HEK293 (cell line): Measurements from ENCODE around the gene CFAP90.

Experiments used
- PRDM4 ChIP-seq: fragments of 450-650 bp; formaldehyde crosslinking; IDR thresholded peaks from 2 replicates; pipeline ENCODE4 v1.5.1; 2017; ENCODE audit warnings: missing biosample characterization, missing genetic modification characterization
- SP2 ChIP-seq: fragments of 450-650 bp; formaldehyde crosslinking; IDR thresholded peaks from 2 replicates; pipeline ENCODE4 v1.5.1; 2016; ENCODE audit warnings: missing biosample characterization, missing genetic modification characterization
- YY1 ChIP-seq: fragments of 450-650 bp; formaldehyde crosslinking; IDR thresholded peaks from 2 replicates; pipeline ENCODE4 v1.5.1; 2018; ENCODE audit warnings: missing biosample characterization, missing genetic modification characterization
- ZEB2 ChIP-seq: fragments of 450-650 bp; formaldehyde crosslinking; IDR thresholded peaks from 2 replicates; pipeline ENCODE4 v1.5.1; 2016; ENCODE audit warnings: missing biosample characterization, missing genetic modification characterization
- ZNF121 ChIP-seq: fragments of 450-650 bp; formaldehyde crosslinking; IDR thresholded peaks from 2 replicates; pipeline ENCODE4 v1.5.1; 2016; ENCODE audit warnings: missing biosample characterization, missing genetic modification characterization
- ZNF354C ChIP-seq: fragments of 450-650 bp; formaldehyde crosslinking; IDR thresholded peaks from 2 replicates; pipeline ENCODE4 v1.5.1; 2016; ENCODE audit warnings: missing biosample characterization, missing genetic modification characterization, low read depth, borderline replicate concordance
- TF ChIP-seq, protein P1 (sequence below): fragments of 450-650 bp; formaldehyde crosslinking; IDR thresholded peaks from 2 replicates; pipeline ENCODE4 v1.5.1; 2016; ENCODE audit warnings: missing biosample characterization, missing genetic modification characterization, low read depth
- TF ChIP-seq, protein P2 (sequence below): fragments of 450-650 bp; formaldehyde crosslinking; IDR thresholded peaks from 2 replicates; pipeline ENCODE4 v1.5.1; 2016; ENCODE audit warnings: missing biosample characterization, missing genetic modification characterization

DNA sequence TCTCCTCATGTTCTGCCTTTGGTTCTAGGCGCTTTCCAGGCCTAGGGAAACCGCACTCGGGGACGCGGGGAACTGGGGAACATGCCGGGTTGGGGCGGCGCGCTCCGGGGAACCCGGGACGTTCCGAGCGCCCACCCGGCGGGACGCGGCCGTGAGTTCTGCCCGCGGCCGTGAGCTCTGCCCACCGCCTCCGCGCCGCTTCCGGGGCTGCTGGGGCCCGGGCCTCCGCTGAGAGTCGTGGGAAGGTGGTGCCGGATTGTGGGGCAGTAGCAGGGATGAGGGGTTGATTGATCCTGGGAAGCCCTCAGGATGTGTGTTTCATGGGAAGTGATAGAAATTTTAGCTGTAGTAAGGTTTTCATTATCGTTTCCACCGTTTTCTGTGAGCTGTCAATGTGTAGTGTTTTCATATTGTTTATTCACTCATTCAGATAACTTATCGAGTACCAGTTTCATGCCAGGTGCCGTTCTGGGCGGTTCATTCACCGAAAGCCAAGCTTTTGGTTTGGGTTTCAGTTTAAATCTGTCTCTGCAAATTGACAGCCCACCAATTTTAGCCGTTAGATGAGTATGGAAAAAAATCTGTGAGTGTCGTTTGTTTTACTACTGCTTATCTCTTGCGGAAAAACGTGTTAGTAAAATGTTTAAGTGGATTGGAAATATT is 18.7 kb upstream of the CFAP90 start:
- TF ChIP-seq ZNF354C (tag by site-specific recombination) = no peak
- TF ChIP-seq ZEB2 (tag by site-specific recombination) = no peak
- TF ChIP-seq PRDM4 = no peak
- TF ChIP-seq, protein P1, sequence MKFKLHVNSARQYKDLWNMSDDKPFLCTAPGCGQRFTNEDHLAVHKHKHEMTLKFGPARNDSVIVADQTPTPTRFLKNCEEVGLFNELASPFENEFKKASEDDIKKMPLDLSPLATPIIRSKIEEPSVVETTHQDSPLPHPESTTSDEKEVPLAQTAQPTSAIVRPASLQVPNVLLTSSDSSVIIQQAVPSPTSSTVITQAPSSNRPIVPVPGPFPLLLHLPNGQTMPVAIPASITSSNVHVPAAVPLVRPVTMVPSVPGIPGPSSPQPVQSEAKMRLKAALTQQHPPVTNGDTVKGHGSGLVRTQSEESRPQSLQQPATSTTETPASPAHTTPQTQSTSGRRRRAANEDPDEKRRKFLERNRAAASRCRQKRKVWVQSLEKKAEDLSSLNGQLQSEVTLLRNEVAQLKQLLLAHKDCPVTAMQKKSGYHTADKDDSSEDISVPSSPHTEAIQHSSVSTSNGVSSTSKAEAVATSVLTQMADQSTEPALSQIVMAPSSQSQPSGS = no peak
- no peak for TF ChIP-seq YY1 (tag by site-specific recombination)
- TF ChIP-seq, protein P2, sequence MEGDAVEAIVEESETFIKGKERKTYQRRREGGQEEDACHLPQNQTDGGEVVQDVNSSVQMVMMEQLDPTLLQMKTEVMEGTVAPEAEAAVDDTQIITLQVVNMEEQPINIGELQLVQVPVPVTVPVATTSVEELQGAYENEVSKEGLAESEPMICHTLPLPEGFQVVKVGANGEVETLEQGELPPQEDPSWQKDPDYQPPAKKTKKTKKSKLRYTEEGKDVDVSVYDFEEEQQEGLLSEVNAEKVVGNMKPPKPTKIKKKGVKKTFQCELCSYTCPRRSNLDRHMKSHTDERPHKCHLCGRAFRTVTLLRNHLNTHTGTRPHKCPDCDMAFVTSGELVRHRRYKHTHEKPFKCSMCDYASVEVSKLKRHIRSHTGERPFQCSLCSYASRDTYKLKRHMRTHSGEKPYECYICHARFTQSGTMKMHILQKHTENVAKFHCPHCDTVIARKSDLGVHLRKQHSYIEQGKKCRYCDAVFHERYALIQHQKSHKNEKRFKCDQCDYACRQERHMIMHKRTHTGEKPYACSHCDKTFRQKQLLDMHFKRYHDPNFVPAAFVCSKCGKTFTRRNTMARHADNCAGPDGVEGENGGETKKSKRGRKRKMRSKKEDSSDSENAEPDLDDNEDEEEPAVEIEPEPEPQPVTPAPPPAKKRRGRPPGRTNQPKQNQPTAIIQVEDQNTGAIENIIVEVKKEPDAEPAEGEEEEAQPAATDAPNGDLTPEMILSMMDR (tag by site-specific recombination) = no peak
- no peak for TF ChIP-seq ZNF121 (tag by site-specific recombination)
- TF ChIP-seq SP2 (tag by site-specific recombination) = no peak; the same call in 1 of the 2 replicates
